Stimulated activated CD8-positive, alpha-beta memory T cell treated with anti-CD3 and anti-CD28 coated beads, Interleukin-2, amount 100 ng/mL, for 1 hour (primary cell): ENCODE measurements around the gene C12orf75.
"Not testable (repeated sequence)": the region's sequence is repeated elsewhere in the genome, so short reads cannot be mapped to it uniquely, and the experiment has no call there.

Source experiments
- DNase-seq, 2 donors: peaks; one replicate each; pipeline ENCODE4 v3.0.0-alpha.2; 2020; ENCODE audit warnings: low read depth in 2 of 2

Gene C12orf75

DNA sequence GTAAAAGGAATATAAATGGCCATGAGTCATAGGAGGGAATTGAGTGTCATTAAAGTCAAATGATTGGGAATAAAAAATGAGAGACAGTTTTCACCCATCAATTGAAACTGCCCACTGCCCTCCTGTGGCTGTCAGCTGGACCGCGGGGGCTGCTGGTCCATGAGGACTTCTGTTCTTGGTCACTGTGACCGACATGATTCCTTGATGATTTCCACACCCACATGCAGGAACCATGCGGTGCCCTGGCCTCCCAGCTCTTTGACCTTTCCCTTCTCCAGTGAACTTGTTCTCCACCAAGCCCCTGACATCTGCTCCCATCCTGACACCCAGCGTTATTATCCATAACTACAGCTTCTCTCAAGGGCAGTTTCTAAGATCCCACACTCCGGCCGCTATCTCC lies 48.4 kb downstream of the C12orf75 start:
- DNase-seq, result no peak

DNA sequence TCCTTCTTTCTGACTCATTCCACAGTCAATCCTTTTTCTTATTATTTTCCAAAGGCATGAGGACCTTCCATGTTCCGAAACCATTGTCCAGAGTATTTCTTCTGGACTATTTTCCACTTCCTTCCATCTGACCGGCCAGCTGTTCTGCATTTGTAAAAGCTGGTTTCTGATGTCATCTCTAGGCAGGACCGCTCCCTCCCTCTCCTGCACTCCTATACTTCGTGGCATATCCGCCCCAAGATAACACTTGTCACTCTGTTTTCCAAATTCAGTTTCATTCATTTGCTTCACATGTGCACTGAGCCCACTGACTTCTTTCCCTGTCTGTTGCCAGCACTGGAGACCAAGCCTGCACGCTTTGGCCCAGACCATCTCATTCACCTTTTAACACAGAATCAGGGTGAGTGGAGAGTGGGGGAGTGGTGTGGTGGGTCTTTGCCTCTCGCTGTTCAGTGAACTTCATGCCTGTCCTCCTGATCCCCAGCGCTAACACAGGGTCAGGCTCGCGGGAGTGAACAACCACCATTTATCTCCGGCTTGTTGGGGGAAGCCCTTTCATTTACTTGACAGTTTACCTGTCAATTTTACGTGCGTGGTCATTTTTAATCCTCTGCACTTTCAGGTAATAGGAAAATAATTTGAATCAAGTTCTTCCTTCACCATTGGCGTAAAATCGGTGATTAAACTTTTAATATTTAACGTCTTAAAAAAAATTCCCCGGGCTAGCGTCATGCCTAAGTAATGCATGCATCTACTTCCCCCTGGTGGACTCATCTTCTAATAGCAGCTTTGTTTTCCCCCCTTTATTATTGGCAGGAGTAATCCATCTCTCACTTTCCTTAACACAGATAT lies 52.5 kb downstream of the C12orf75 start:
- no peak for DNase-seq

DNA sequence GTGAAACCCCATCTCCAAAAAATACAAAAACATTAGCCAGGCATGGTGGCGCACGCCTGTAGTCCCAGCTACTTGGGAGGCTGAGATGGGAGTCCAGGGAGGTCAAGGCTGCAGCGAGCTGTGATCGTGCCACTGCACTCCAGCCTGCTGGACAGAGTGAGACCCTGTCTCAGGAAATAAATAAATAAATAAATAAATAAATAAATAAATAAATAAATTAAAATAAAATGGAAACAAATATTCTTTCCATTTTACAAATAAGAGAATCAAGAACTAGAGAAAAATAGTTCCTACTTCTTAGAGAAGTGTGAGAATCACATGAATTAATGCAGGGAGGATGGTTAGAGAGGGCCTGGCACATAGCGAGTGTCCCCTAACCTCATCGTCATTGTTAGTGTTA lies 53.7 kb downstream of the C12orf75 start:
- no peak for DNase-seq

- no peak for DNase-seq
Measured at GRCh38 chr12:105384916-105385535, 54.5 kb downstream of the C12orf75 start.

DNA sequence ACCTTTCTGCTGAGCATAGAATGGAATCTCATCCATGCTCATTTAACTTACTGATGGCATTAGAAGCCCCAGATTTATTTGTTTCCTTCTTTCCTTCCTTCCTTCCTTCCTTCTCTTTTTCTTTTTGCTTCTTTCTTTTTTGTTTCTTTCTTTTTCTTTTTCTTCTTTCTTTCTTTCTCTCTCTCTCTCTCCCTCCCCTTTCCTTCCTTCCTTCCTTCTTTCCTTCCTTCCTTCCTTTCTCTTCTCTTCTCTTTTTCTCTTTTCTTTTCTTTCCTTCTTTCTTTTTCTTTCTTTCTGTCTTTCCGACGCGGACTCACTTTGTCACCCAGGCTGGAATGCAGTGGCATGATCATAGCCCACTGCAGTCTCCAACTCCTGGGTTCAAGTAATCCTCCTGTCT lies 55.9 kb downstream of the C12orf75 start:
- DNase-seq, result no peak

- no peak for DNase-seq
Measured at GRCh38 chr12:105391231-105391630, 60.7 kb downstream of the C12orf75 start.

DNA sequence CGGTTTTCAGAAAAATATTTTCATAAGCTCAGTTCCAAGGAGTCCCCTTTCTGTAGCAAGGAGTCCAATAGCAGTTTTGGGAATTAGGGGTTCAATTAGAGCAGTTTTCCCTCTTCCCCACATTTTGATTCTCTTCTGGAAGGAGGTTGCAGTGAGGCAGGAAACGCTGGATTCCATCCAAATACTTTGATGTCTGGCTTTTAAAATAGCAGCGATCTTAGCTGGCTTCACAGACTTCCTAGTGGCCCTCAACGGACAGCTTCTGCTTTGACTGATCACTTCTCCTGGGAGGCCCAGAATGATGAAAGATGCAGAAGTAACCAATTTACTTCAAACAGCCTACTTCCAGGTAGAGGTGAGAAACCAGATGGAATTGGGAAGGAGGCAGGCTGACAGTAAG lies 63.1 kb downstream of the C12orf75 start:
- DNase-seq, result no peak

GRCh38 chr12:105396024-105396423 lies 65.5 kb downstream of the C12orf75 start:
- no peak for DNase-seq

DNA sequence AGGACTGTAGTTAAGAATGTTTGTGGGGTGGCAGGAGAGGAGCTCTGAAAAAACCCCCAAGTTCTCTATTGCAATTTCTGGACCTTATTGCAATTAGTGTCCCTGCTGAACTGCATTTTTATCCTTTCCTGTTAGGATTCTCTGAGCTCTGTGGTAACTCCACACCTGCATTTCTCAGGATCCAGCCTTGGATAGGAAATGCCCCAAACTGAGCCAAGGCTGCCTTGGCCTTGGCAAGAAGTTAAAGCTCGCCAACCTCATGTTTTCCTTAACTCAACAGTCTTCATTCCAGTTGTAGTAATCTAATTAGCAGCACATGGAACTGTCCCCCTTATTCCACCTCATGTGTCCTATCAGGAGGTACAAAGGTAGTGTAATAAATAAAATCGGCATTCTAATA lies 66.5 kb downstream of the C12orf75 start:
- DNase-seq, result no peak

GRCh38 chr12:105398930-105399329 lies 68.4 kb downstream of the C12orf75 start:
- DNase-seq, result no peak

GRCh38 chr12:105399428-105400081 lies 69.1 kb downstream of the C12orf75 start:
- DNase-seq, result no peak

DNA sequence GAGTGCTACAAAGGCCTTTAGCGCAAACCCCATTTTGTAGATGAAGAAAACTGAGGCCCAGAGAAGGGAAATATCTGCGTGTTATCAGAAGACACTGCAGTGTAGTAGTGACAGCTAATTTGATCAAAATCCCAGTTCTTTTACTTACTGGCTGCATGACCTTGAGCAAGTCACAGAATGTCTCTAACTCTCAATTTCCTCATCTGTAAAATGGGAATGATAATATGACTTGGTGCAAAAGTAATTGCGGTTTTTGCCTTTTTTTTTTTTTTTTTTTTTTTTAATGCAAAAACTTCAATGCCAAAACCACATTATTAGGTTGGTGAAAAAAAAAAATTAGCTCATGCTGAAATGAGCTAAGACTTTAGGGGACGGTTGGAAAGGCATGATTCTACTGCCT lies 69.7 kb downstream of the C12orf75 start:
- no peak for DNase-seq

DNA sequence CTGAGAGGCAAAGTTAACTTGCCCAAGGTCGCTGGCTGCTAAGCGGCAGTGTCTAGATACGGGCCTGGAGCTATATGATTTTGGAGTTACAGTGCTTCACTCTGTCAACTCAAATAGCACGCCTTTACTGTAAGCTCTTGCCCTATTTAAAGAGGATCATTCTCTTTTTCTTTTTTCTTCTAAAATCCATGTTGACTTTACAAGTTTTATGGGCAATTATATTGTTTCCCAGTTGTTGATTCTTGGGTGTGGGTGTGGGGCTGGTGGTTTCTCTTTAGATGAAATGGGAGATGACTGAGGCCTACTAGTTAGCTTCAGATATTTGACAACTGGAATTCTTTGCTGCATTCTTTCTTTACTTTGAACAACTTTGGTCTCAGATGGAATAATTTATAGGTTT lies 70.7 kb downstream of the C12orf75 start:
- DNase-seq, result no peak

- DNase-seq, result no peak
Measured at GRCh38 chr12:105402366-105402765, 71.9 kb downstream of the C12orf75 start.

DNA sequence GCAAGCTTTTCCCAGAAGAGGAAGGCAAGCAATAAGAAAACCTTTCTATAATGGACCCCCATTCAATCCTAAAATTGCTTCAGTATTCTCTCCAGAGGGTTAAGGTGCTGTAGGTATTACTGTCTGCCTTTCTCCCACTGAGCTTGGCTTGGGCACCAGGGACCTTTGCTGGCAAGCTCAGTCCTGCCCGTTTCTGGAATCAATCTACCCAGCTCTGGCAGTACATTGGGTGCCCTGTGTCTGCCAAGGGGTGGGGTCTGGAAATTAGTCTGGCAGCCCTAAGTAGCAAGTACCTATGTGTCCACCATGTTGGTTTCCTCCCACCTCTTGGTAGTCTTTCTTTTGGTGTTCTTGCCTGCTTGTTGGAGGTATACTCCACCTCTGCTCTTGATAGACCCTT lies 72.6 kb downstream of the C12orf75 start:
- no peak for DNase-seq

DNA sequence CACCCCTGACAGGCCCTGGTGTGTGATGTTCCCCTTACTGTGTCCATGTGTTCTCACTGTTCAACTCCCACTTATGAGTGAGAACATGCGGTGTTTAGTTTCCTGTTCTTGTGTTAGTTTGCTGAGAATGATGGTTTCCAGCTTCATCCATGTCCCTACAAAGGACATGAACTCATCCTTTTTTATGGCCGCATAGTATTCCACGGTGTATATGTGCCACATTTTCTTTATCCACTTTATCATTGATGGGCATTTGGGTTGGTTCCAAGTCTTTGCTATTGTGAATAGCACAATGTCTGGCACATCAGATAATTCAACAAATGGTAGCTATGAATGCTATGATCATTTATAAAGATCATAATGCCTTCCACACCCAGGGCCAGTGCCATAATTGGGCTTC lies 73.6 kb downstream of the C12orf75 start:
- DNase-seq, result not testable (repeated sequence)

- DNase-seq, result no peak
Measured at GRCh38 chr12:105406497-105406896, 76.0 kb downstream of the C12orf75 start.

- no peak for DNase-seq
Measured at GRCh38 chr12:105409279-105409678, 78.8 kb downstream of the C12orf75 start.

- no peak for DNase-seq
Measured at GRCh38 chr12:105409801-105410471, 79.4 kb downstream of the C12orf75 start.

GRCh38 chr12:105413911-105414487 lies 83.5 kb downstream of the C12orf75 start:
- no peak for DNase-seq

DNA sequence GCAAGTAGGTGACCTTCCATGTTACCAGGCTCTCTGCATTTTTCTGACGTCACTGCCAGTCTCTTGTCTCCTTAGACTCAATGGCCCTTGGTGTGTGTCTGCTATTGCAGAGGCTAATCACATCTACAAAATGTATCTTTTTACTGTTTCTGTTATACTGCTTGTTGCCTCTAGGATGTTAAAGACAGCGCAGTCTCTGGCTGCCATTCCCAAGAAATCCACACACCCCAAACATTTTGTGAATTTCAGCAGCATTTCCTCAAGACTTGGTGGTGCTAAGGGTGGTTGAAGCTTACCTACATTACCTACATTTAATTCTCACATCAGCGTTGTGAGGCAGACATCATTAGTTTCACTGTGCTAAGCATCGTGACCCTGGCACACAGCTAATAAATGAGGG lies 87.2 kb downstream of the C12orf75 start:
- no peak for DNase-seq

DNA sequence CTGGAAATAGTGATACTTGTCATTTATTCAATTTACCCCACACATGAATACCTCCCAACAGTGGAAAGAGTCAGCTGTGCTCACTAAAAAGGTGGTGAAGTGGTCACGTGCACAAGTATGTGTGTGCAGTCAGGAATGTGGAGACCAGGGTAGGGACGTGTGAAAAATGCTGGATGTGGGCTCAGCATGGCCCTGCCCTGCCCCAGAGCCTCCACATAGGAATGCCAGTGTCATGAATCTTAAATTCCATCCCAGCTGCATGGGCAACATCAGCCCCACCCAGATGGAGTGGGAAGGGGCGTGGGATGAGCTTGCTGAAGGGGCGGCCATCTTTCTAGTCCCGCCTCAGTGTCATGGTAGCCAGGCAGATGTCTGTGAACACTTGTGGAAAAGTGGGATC lies 87.7 kb downstream of the C12orf75 start:
- DNase-seq, result no peak
